ENCODE results near the gene SYPL1.

GRCh38 chr7:106041140-106041717 is 70.9 kb downstream of the SYPL1 start:
- TF ChIP-seq, protein P1, sequence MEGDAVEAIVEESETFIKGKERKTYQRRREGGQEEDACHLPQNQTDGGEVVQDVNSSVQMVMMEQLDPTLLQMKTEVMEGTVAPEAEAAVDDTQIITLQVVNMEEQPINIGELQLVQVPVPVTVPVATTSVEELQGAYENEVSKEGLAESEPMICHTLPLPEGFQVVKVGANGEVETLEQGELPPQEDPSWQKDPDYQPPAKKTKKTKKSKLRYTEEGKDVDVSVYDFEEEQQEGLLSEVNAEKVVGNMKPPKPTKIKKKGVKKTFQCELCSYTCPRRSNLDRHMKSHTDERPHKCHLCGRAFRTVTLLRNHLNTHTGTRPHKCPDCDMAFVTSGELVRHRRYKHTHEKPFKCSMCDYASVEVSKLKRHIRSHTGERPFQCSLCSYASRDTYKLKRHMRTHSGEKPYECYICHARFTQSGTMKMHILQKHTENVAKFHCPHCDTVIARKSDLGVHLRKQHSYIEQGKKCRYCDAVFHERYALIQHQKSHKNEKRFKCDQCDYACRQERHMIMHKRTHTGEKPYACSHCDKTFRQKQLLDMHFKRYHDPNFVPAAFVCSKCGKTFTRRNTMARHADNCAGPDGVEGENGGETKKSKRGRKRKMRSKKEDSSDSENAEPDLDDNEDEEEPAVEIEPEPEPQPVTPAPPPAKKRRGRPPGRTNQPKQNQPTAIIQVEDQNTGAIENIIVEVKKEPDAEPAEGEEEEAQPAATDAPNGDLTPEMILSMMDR (IDR thresholded peaks at IDR 0.05), result peak; percentile 92
- no peak for TF ChIP-seq ZFX (IDR thresholded peaks at IDR 0.05; ENCODE audit: borderline replicate concordance)
